Gastroesophageal sphincter (tissue), 4 donors: ENCODE data around the gene ZNHIT6. TPM values are rescaled to one million over a fixed set of nuclear protein-coding genes. Genes with fewer than 3 reads are reported as not detected.
A peak's percentile ranks its signal among the peaks of the same experiment; 100 is the strongest.

Source experiments
- ATAC-seq: fragments of 150-250 bp; one replicate; pipeline ENCODE4 v1.9.1; 2016; ENCODE audit warnings: mild to moderate bottlenecking, moderate library complexity
- H3K27ac ChIP-seq, 4 donors: fragments of 200-600 bp; sonication (generic) in 3 of 4; 1 replicate in 3 of 4; 2 replicates in 1 of 4; pipeline ENCODE4 v1.5.1; 2016 to 2019
- H3K27me3 ChIP-seq: fragments of 200-600 bp; sonication (generic); one replicate; pipeline ENCODE4 v1.5.1; 2019
- H3K36me3 ChIP-seq, 2 donors: fragments of 200-600 bp; sonication (generic); one replicate each; pipeline ENCODE4 v1.5.1; 2019; ENCODE audit warnings: control low read depth in 1 of 2
- H3K4me1 ChIP-seq, 3 donors: fragments of 200-600 bp; sonication (generic); 1 replicate in 2 of 3; 2 replicates in 1 of 3; pipeline ENCODE4 v1.5.1; 2016 to 2019; ENCODE audit warnings: control low read depth in 2 of 3
- H3K4me3 ChIP-seq, 2 donors: fragments of 200-600 bp; sonication (generic); one replicate each; pipeline ENCODE4 v1.5.1; 2019; ENCODE audit warnings: mild to moderate bottlenecking in 1 of 2, moderate library complexity in 1 of 2
- H3K9me3 ChIP-seq, 3 donors: fragments of 200-600 bp; sonication (generic); one replicate each; pipeline ENCODE4 v1.5.1; 2017 to 2019; ENCODE audit warnings: control low read depth in 2 of 3
- CTCF ChIP-seq, 4 experiments: fragments of 200-600 bp in 2 of 4; fragments of 450-650 bp in 2 of 4; sonication (generic) in 1 of 4; IDR thresholded peaks; one replicate each; pipeline ENCODE4 v1.5.1; 2017 to 2019; ENCODE audit warnings: antibody characterized with exemption in 4 of 4, mild to moderate bottlenecking in 2 of 4, moderate library complexity in 2 of 4
- EP300 ChIP-seq: sonication (generic); formaldehyde crosslinking; IDR thresholded peaks from one replicate; pipeline ENCODE4 v1.6.1; 2017; ENCODE audit warnings: antibody characterized with exemption, mild to moderate bottlenecking
- POLR2A ChIP-seq, 2 donors: fragments of 450-650 bp; IDR thresholded peaks; one replicate each; pipeline ENCODE4 v1.6.1; 2017; ENCODE audit warnings: antibody characterized with exemption in 2 of 2, mild to moderate bottlenecking in 2 of 2, moderate library complexity in 1 of 2
- POLR2AphosphoS5 ChIP-seq: sonication (generic); formaldehyde crosslinking; IDR thresholded peaks from one replicate; pipeline ENCODE4 v1.6.1; 2017; ENCODE audit warnings: antibody characterized with exemption
- WGBS, 2 donors: methylation state at CpG; one replicate each; pipeline ENCODE4 v1.1.5; 2018; ENCODE audit warnings: low coverage in 1 of 2; 5-methylcytosine and 5-hydroxymethylcytosine counted together
- total RNA-seq, 4 donors: library from RNA; depleted of rRNA; stranded (reverse); fragments of >200 nt; gene quantifications; one replicate each; pipeline ENCODE4 v1.1.0, GENCODE V29; 2016

ZNHIT6 gene
- total RNA-seq = 10 to 100 TPM; 13.7 to 23.5 (median 15.4) TPM

GRCh38 chr1:85707990-85708828, at the start of gene ZNHIT6:
Gene ZNHIT6 (minus strand): TSS chr1:85708433. CDS start chr1:85708284, 149 bp downstream.
- Histone ChIP-seq H3K4me3 (peak within 1 kb of the TSS; percentile 69 to 80), H3K9me3 (no peaks in the 10 kb centered on the region), H3K27ac (peak within 1 kb of the TSS; percentile 54 to 87 (median 86)), H3K36me3 (peaks cover 0 to 27% of the 10 kb centered on the region in 2 donors), H3K27me3 (no peaks in the 10 kb centered on the region), H3K4me1 (peaks cover 0 to 33% (median 4%) of the 10 kb centered on the region in 3 donors)
- ATAC-seq = peak; percentile 96
- WGBS, 2 donors = 0 to 1% methylated on average over 7 to 28 of the region's 35 CpGs
- peak in 3 of 4 experiments; percentile 43 to 55 (median 45) for TF ChIP-seq CTCF (IDR thresholded peaks at IDR 0.05)
- TF ChIP-seq EP300 = no peak
- TF ChIP-seq POLR2AphosphoS5 = peak; percentile 65
- TF ChIP-seq POLR2A (IDR thresholded peaks at IDR 0.05) = peak in 1 of 2 donors; percentile 47

- Histone ChIP-seq H3K4me1 (no peaks in the 10 kb centered on the region), H3K36me3 (no peaks in the 10 kb centered on the region), H3K9me3 (peaks cover 0 to 7% (median 0%) of the 10 kb centered on the region in 3 donors), H3K4me3 (no peak overlapping the region), H3K27ac (no peak overlapping the region), H3K27me3 (no peaks in the 10 kb centered on the region)
- 83 to 85% methylated on average over 5 of the region's 5 CpGs for WGBS, 2 donors
- TF ChIP-seq POLR2AphosphoS5 (no peak), CTCF (IDR thresholded peaks at IDR 0.05) (no peak), EP300 (no peak), POLR2A (IDR thresholded peaks at IDR 0.05) (no peak)
- ATAC-seq = no peak
Measured at GRCh38 chr1:85756864-85757263, 48.6 kb upstream of the ZNHIT6 start.

- no peak for ATAC-seq
- Histone ChIP-seq H3K4me3 (no peak overlapping the region), H3K9me3 (no peaks in the 10 kb centered on the region), H3K27ac (no peak overlapping the region), H3K27me3 (no peaks in the 10 kb centered on the region), H3K4me1 (no peaks in the 10 kb centered on the region), H3K36me3 (no peaks in the 10 kb centered on the region)
- TF ChIP-seq POLR2A (IDR thresholded peaks at IDR 0.05) (no peak), CTCF (IDR thresholded peaks at IDR 0.05) (no peak), POLR2AphosphoS5 (no peak), EP300 (no peak)
- WGBS, 2 donors = 0% methylated on average over 1 of the region's 1 CpG
Measured at GRCh38 chr1:85748120-85748519, 39.9 kb upstream of the ZNHIT6 start.

GRCh38 chr1:85746777-85747176, 38.5 kb upstream of the ZNHIT6 start:
- no peak for ATAC-seq
- WGBS, 2 donors = 71 to 100% methylated on average over 1 of the region's 3 CpGs

GRCh38 chr1:85743814-85744213, 35.6 kb upstream of the ZNHIT6 start:
- no peak for ATAC-seq
- no peak for TF ChIP-seq POLR2A (IDR thresholded peaks at IDR 0.05)
- no peak for TF ChIP-seq CTCF (IDR thresholded peaks at IDR 0.05)
- TF ChIP-seq EP300 = no peak
- TF ChIP-seq POLR2AphosphoS5 = no peak
- WGBS, 2 donors = 70 to 87% methylated on average over 2 to 3 of the region's 3 CpGs
- H3K27me3 ChIP-seq = no peaks in the 10 kb centered on the region
- H3K27ac ChIP-seq = no peak overlapping the region
- no peak overlapping the region for H3K4me3 ChIP-seq
- H3K9me3 ChIP-seq = no peaks in the 10 kb centered on the region
- no peaks in the 10 kb centered on the region for H3K36me3 ChIP-seq
- H3K4me1 ChIP-seq = no peaks in the 10 kb centered on the region

More at GRCh38 chr1:85746777-85747176, 38.5 kb upstream of the ZNHIT6 start:
- Histone ChIP-seq H3K9me3 (no peaks in the 10 kb centered on the region), H3K27me3 (no peaks in the 10 kb centered on the region), H3K4me3 (no peak overlapping the region), H3K4me1 (no peaks in the 10 kb centered on the region), H3K27ac (no peak overlapping the region), H3K36me3 (no peaks in the 10 kb centered on the region)
- TF ChIP-seq POLR2A (IDR thresholded peaks at IDR 0.05) (no peak), POLR2AphosphoS5 (no peak), EP300 (no peak)
